K562 (cell line): ENCODE data around the gene CMIP. TPM values are rescaled to one million over a fixed set of nuclear protein-coding genes. Genes with fewer than 3 reads are reported as not detected.

Experiments used
- ATAC-seq: fragments of 200-7000 bp; cut with Tn5 transposase; 3 replicates; pipeline ENCODE4 v1.9.1; 2020; ENCODE audit warnings: moderate library complexity
- BruUV-seq: library from RNA; stranded (reverse); fragments of 400-500 nt; replicated peaks from 2 replicates; lab custom pipeline; 2021; lab: Mats Ljungman, UMichigan
- CTCF ChIA-PET: fragments of 300-600 bp; formaldehyde crosslinking; extraction: SDS; loops from one replicate; lab custom pipeline; 2021; ENCODE audit warnings: low intra/inter-chr PET ratio; lab: Yijun Ruan, JAX
- POLR2A ChIA-PET: fragments of 300-600, 350-650 bp; sonication (Branson Sonifier 250); formaldehyde crosslinking; extraction: SDS; loops from one replicate; lab custom pipeline; 2021; ENCODE audit warnings: antibody characterized with exemption, inconsistent platforms; lab: Yijun Ruan, JAX
- DNase-seq, 4 experiments: peaks; one replicate each; pipeline versions ENCODE4 v3.0.0 to v3.0.0-alpha.2; 2011 to 2018; ENCODE audit warnings: low spot score in 3 of 4, mixed read lengths in 3 of 4; ENCODE audit errors: extremely low read depth in 1 of 4
- FAIRE-seq: peaks from 2 replicates; lab custom pipeline; 2011; peaks lifted over from hg19 to GRCh38; lab: Jason Lieb, UNC
- H2AFZ ChIP-seq: 2 replicates; pipeline ENCODE4 v1.6.0; 2011; ENCODE audit warnings: low read depth, low read length, control low read depth, inconsistent platforms
- H3K27ac ChIP-seq: fragments of 200-600 bp; 3 replicates; pipeline ENCODE4 v1.8.0; 2011; ENCODE audit warnings: low read depth, mild to moderate bottlenecking, control low read depth, inconsistent platforms, low read length, moderate library complexity, mixed read lengths; ENCODE audit errors: extremely low read depth
- H3K27me3 ChIP-seq, 2 experiments: fragments of 300-600 bp in 1 of 2; 2 replicates in 1 of 2; 3 replicates in 1 of 2; pipeline versions ENCODE4 v1.6.0 to v1.8.0; 2011; ENCODE audit warnings: inconsistent platforms in 2 of 2, low read length in 2 of 2, mild to moderate bottlenecking in 1 of 2, mixed read lengths in 1 of 2, moderate library complexity in 1 of 2; ENCODE audit not compliant: control insufficient read depth in 2 of 2, insufficient read depth in 2 of 2
- H3K36me3 ChIP-seq: fragments of 300-600 bp; 3 replicates; pipeline ENCODE4 v1.8.0; 2011; ENCODE audit warnings: mild to moderate bottlenecking, low read length, inconsistent platforms; ENCODE audit not compliant: control insufficient read depth, insufficient read depth
- H3K4me1 ChIP-seq, 2 experiments: fragments of 200-600 bp in 1 of 2; replicated peaks in 1 of 2; 2 replicates in 1 of 2; 3 replicates in 1 of 2; pipeline versions ENCODE4 v1.5.1 to v1.8.0; 2011; ENCODE audit warnings: inconsistent platforms in 2 of 2, low read length in 2 of 2, mild to moderate bottlenecking in 1 of 2, mixed read lengths in 1 of 2, moderate library complexity in 1 of 2; ENCODE audit not compliant: control insufficient read depth in 2 of 2, insufficient read depth in 2 of 2
- H3K4me2 ChIP-seq: 2 replicates; pipeline ENCODE4 v1.6.1; 2011; ENCODE audit warnings: low read length, control low read depth, inconsistent platforms, mixed read lengths; ENCODE audit not compliant: insufficient read depth
- H3K4me3 ChIP-seq: fragments of 200-600 bp; sonication (generic), shearing (Covaris generic); 2 replicates; pipeline ENCODE4 v1.5.1; 2016; ENCODE audit warnings: control low read depth, inconsistent platforms
- H3K79me2 ChIP-seq: fragments of 200-600 bp; 3 replicates; pipeline ENCODE4 v1.8.0; 2011; ENCODE audit warnings: low read length, inconsistent platforms; ENCODE audit not compliant: control insufficient read depth, insufficient read depth
- H3K9ac ChIP-seq, 2 experiments: 2 replicates each; pipeline versions ENCODE4 v1.6.0 to v1.6.1; 2011; ENCODE audit warnings: low read depth in 2 of 2, low read length in 2 of 2, control low read depth in 1 of 2, inconsistent platforms in 1 of 2, mild to moderate bottlenecking in 1 of 2, mixed read lengths in 1 of 2; ENCODE audit not compliant: insufficient read depth in 1 of 2
- H3K9me1 ChIP-seq: one replicate; pipeline ENCODE4 v1.6.0; 2011; ENCODE audit warnings: inconsistent platforms, mild to moderate bottlenecking, low read length, moderate library complexity; ENCODE audit not compliant: control insufficient read depth, insufficient read depth
- H3K9me3 ChIP-seq: replicated peaks from 2 replicates; pipeline ENCODE4 v1.5.1; 2011; ENCODE audit warnings: low read depth, low read length, inconsistent platforms; ENCODE audit not compliant: control insufficient read depth, insufficient read depth
- H4K20me1 ChIP-seq: replicated peaks from 2 replicates; pipeline ENCODE4 v1.6.1; 2011; ENCODE audit warnings: low read length, inconsistent platforms, mixed read lengths; ENCODE audit not compliant: control insufficient read depth, insufficient read depth
- ARHGAP35 ChIP-seq: fragments of 450-650 bp; IDR thresholded peaks from 2 replicates; pipeline ENCODE4 v1.6.1; 2018; ENCODE audit not compliant: partially characterized antibody
- ATF3 ChIP-seq, 2 experiments: fragments of 450-650 bp in 1 of 2; sonication (generic) in 1 of 2; formaldehyde crosslinking in 1 of 2; IDR thresholded peaks in 1 of 2; conservative IDR thresholded peaks in 1 of 2; 2 replicates each; pipeline versions ENCODE4 v1.6.1 to v1.8.1; 2016 to 2023; ENCODE audit warnings: mild to moderate bottlenecking in 2 of 2, moderate library complexity in 2 of 2, inconsistent platforms in 1 of 2, missing genetic modification reagents in 1 of 2
- CEBPG ChIP-seq, 3 experiments: fragments of 200-800 bp in 1 of 3; sonication (Bioruptor generic) in 1 of 3; sonication (generic) in 1 of 3; formaldehyde crosslinking in 1 of 3; IDR thresholded peaks in 2 of 3; conservative IDR thresholded peaks in 1 of 3; 2 replicates each; pipeline versions ENCODE4 v1.6.1 to v1.8.0; 2016 to 2022; ENCODE audit warnings: missing compliant biosample characterization in 2 of 3, missing genetic modification characterization in 2 of 3, mild to moderate bottlenecking in 1 of 3, missing genetic modification reagents in 1 of 3
- E2F6 ChIP-seq, 2 experiments: IDR thresholded peaks; 2 replicates each; pipeline ENCODE4 v1.6.1; 2011; ENCODE audit warnings: borderline replicate concordance in 1 of 2, control low read depth in 1 of 2, low read depth in 1 of 2, low read length in 1 of 2, mild to moderate bottlenecking in 1 of 2, mixed read lengths in 1 of 2, moderate library complexity in 1 of 2; ENCODE audit not compliant: insufficient read depth in 1 of 2, insufficient read length in 1 of 2, poor library complexity in 1 of 2, severe bottlenecking in 1 of 2; ENCODE audit errors: extremely low read depth in 1 of 2
- ETV5 ChIP-seq: sonication (generic); formaldehyde crosslinking; IDR thresholded peaks from 2 replicates; pipeline ENCODE4 v1.4.0; 2020; ENCODE audit warnings: low read depth, mild to moderate bottlenecking, missing genetic modification reagents
- HMGXB4 ChIP-seq: sonication (generic); formaldehyde crosslinking; IDR thresholded peaks from 2 replicates; pipeline ENCODE4 v1.8.1; 2023; ENCODE audit warnings: mild to moderate bottlenecking, missing genetic modification reagents
- SMAD4 ChIP-seq: fragments of 250-450 bp; sonication (Bioruptor Pico); conservative IDR thresholded peaks from 2 replicates; pipeline ENCODE4 v1.8.0; 2021; ENCODE audit warnings: inconsistent platforms, mild to moderate bottlenecking, moderate library complexity
- SMARCE1 ChIP-seq: fragments of 450-650 bp; IDR thresholded peaks from 2 replicates; pipeline ENCODE4 v1.7.1; 2016; ENCODE audit warnings: mild to moderate bottlenecking
- TFAP4 ChIP-seq: sonication (generic); formaldehyde crosslinking; IDR thresholded peaks from 2 replicates; pipeline ENCODE4 v1.8.0; 2022; ENCODE audit warnings: missing genetic modification reagents, mild to moderate bottlenecking, moderate library complexity, borderline replicate concordance
- USF1 ChIP-seq: sonication (generic); formaldehyde crosslinking; IDR thresholded peaks from 2 replicates; pipeline ENCODE4 v1.9.0; 2022; ENCODE audit warnings: mild to moderate bottlenecking, missing genetic modification reagents
- ZNF146 ChIP-seq: IDR thresholded peaks from one replicate; pipeline ENCODE4 v1.6.1; 2018; ENCODE audit warnings: missing compliant biosample characterization; ENCODE audit not compliant: unreplicated experiment
- WGBS: fragments of 100-300 bp; shearing (Covaris generic); methylation state at CpG from one replicate; pipeline ENCODE4 v1.1.6; 2016; ENCODE audit warnings: low coverage, mixed read lengths; ENCODE audit not compliant: insufficient coverage; ENCODE audit errors: missing lambda C conversion rate; 5-methylcytosine and 5-hydroxymethylcytosine counted together
- in situ Hi-C: fragments of 300-500 bp; cut with MboI; formaldehyde crosslinking; loops from 4 replicates; pipeline ENCODE4 v1.15.0; 2018; ENCODE audit warnings: inconsistent platforms, mixed read lengths
- intact Hi-C: fragments of 100-400 bp; cut with micrococcal nuclease; formaldehyde crosslinking; loops from 2 replicates; pipeline ENCODE4 v1.14.2; 2022
- polyA plus RNA-seq, 8 experiments: library from polyadenylated mRNA; depleted of rRNA in 4 of 8; stranded (reverse) in 5 of 8; unstranded in 3 of 8; fragments of >200 nt; fragmentation: Nextera tagmentation in 2 of 8; fragmentation: Illumina TruSeq in 1 of 8; extraction: Ambion mirVana in 2 of 8; extraction: Trizol in 1 of 8; gene quantifications; 2 replicates each; pipeline versions ENCODE4 v1.2.1 to v1.2.3, GENCODE V29; 2011 to 2014; ENCODE audit warnings: inconsistent platforms in 1 of 8, missing spikeins in 1 of 8
- total RNA-seq, 7 experiments: library from RNA; depleted of rRNA in 6 of 7; stranded (reverse); fragments of >200 nt in 6 of 7; fragmentation: Illumina TruSeq in 2 of 7; extraction: Trizol in 2 of 7; gene quantifications; 2 replicates each; pipeline versions ENCODE4 v1.2.1 to v1.2.3, GENCODE V29; 2011 to 2021; ENCODE audit warnings: low replicate concordance in 1 of 7

Gene CMIP
- total and polyA plus RNA-seq, 9 of the 15 experiments (the other 6 are each of a cell fraction or from before 2014, with no cell fraction given): 0.94 to 82.5 (median 10.3) TPM

GRCh38 chr16:81582655-81583441 lies 138.2 kb downstream of the CMIP start:
- peaks cover 5% of the 10 kb centered on the region for H3K9me1 ChIP-seq
- POLR2A ChIA-PET: interaction anchor here (0.6 to 1.2 kb wide), 3 partner anchors 11 to 131 kb away, joined by 3 to 5 read pairs (median 4); no protein-coding TSS in a partner anchor
- CTCF ChIA-PET: interaction anchor here (0.6 kb wide), 1 partner anchor 579 kb away, joined by 3 read pairs; no protein-coding TSS in a partner anchor
- peaks cover 4 to 15% of the 10 kb centered on the region in 2 experiments; a peak in 4 of 5 replicates for H3K4me1 ChIP-seq
- no peak for FAIRE-seq
- peak in 1 of 4 experiments; percentile 38 for DNase-seq
- peaks cover 21% of the 10 kb centered on the region for H3K79me2 ChIP-seq
- no peaks in the 10 kb centered on the region for H3K9me3 ChIP-seq
- H3K36me3 ChIP-seq: peaks cover 4% of the 10 kb centered on the region; the same call in 1 of the 3 replicates
- no peak overlapping the region for H2AFZ ChIP-seq
- 85% methylated on average over 21 of the region's 21 CpGs for WGBS
- BruUV-seq: no TSS peak
- H3K4me2 ChIP-seq: no peak overlapping the region
- intact Hi-C loops (loop anchor here (5.0 kb wide), 1 partner anchor 139 kb away; no protein-coding TSS in a partner anchor), in situ Hi-C loops (no loop called here)
- H3K27ac ChIP-seq: peak overlapping the region; percentile 9; the same call in 1 of the 3 replicates
- H4K20me1 ChIP-seq: peaks cover 31% of the 10 kb centered on the region
- H3K4me3 ChIP-seq: no peak overlapping the region
- peak; percentile 80 for ATAC-seq
- no peaks in the 10 kb centered on the region; a peak in 1 of 5 replicates for H3K27me3 ChIP-seq
- H3K9ac ChIP-seq: no peak overlapping the region
- TF ChIP-seq USF1 (CRISPR knock-in tag) (no peak), CEBPG (CRISPR knock-in tag; IDR thresholded peaks at IDR 0.05) (peak; percentile 92), CEBPG (tag; conservative IDR thresholded peaks at IDR 0.05 in 1 of 2, IDR thresholded peaks at IDR 0.05 in 1 of 2) (peak in 1 of 2 experiments; percentile 75; a peak in 2 of 4 replicates), ARHGAP35 (no peak), HMGXB4 (no peak), SMARCE1 (0 out of 2 replicates have a peak, but pooled peaks have one; percentile 21), ZNF146 (CRISPR knock-in tag) (no peak), ATF3 (IDR thresholded peaks at IDR 0.05) (peak; percentile 84), ATF3 (CRISPR knock-in tag; conservative IDR thresholded peaks at IDR 0.05) (no peak), SMAD4 (CRISPR knock-in tag) (0 out of 2 replicates have a peak, but pooled peaks have one; percentile 31), E2F6 (IDR thresholded peaks at IDR 0.05; ENCODE audit: borderline replicate concordance in 1 of 2, extremely low read depth in 1 of 2, insufficient read depth in 1 of 2, insufficient read length in 1 of 2, low read depth in 1 of 2, low read length in 1 of 2, poor library complexity in 1 of 2, severe bottlenecking in 1 of 2) (no peak), ETV5 (CRISPR knock-in tag) (0 out of 2 replicates have a peak, but pooled peaks have one; percentile 52), TFAP4 (CRISPR knock-in tag) (no peak)
